GM12878 (cell line): ENCODE measurements around the gene STT3B. TPM values are rescaled to one million over a fixed set of nuclear protein-coding genes. Genes with fewer than 3 reads are reported as not detected.

Experiments used
- ATF7 ChIP-seq: fragments of 450-650 bp; IDR thresholded peaks from 2 replicates; pipeline ENCODE4 v1.6.1; 2016; ENCODE audit warnings: low read depth, mild to moderate bottlenecking
- DPF2 ChIP-seq: fragments of 450-650 bp; IDR thresholded peaks from 2 replicates; pipeline ENCODE4 v1.6.1; 2017; ENCODE audit warnings: mild to moderate bottlenecking
- ETV6 ChIP-seq, 2 experiments: fragments of 450-650 bp in 1 of 2; IDR thresholded peaks in 1 of 2; conservative IDR thresholded peaks in 1 of 2; 2 replicates each; pipeline ENCODE4 v1.6.1; 2014; ENCODE audit warnings: antibody characterized with exemption in 1 of 2, borderline replicate concordance in 1 of 2, low read depth in 1 of 2, mild to moderate bottlenecking in 1 of 2, moderate library complexity in 1 of 2
- IRF4 ChIP-seq: IDR thresholded peaks from 2 replicates; pipeline ENCODE4 v1.6.1; 2011; ENCODE audit warnings: low read depth, low read length
- JUND ChIP-seq: IDR thresholded peaks from 2 replicates; pipeline ENCODE4 v1.6.1; 2012; ENCODE audit warnings: low read depth, mild to moderate bottlenecking, low read length, improper control_type of control experiment, moderate library complexity
- LARP7 ChIP-seq: fragments of 450-650 bp; IDR thresholded peaks from 2 replicates; pipeline ENCODE4 v1.6.1; 2017; ENCODE audit warnings: mild to moderate bottlenecking
- MTA3 ChIP-seq: IDR thresholded peaks from 2 replicates; pipeline ENCODE4 v1.6.1; 2012; ENCODE audit warnings: low read length, inconsistent platforms, borderline replicate concordance
- PAX8 ChIP-seq: fragments of 450-650 bp; IDR thresholded peaks from 2 replicates; pipeline ENCODE4 v1.6.1; 2017; ENCODE audit warnings: mild to moderate bottlenecking, moderate library complexity
- RAD51 ChIP-seq: fragments of 450-650 bp; IDR thresholded peaks from 2 replicates; pipeline ENCODE4 v1.6.1; 2016; ENCODE audit warnings: moderate library complexity, mild to moderate bottlenecking, inconsistent platforms
- SMAD1 ChIP-seq: fragments of 450-650 bp; IDR thresholded peaks from 2 replicates; pipeline ENCODE4 v1.6.1; 2018; ENCODE audit warnings: mild to moderate bottlenecking, low read depth; ENCODE audit not compliant: partially characterized antibody
- SMARCA5 ChIP-seq: fragments of 450-650 bp; IDR thresholded peaks from 2 replicates; pipeline ENCODE4 v1.6.1; 2017; ENCODE audit warnings: mild to moderate bottlenecking
- WRNIP1 ChIP-seq: IDR thresholded peaks from 2 replicates; pipeline ENCODE4 v1.6.1; 2011; ENCODE audit warnings: low read depth, low read length, improper control_type of control experiment, borderline replicate concordance
- YBX1 ChIP-seq: fragments of 450-650 bp; IDR thresholded peaks from 2 replicates; pipeline ENCODE4 v1.6.1; 2016; ENCODE audit warnings: antibody characterized with exemption
- ZNF217 ChIP-seq: fragments of 450-650 bp; IDR thresholded peaks from 2 replicates; pipeline ENCODE4 v1.6.1; 2017; ENCODE audit warnings: antibody characterized with exemption, mild to moderate bottlenecking
- polyA plus RNA-seq, 11 experiments: library from polyadenylated mRNA; depleted of rRNA in 4 of 11; unstranded in 6 of 11; stranded (reverse) in 5 of 11; fragments of >200 nt; fragmentation: Nextera tagmentation in 4 of 11; fragmentation: Illumina TruSeq in 1 of 11; extraction: Ambion mirVana in 4 of 11; extraction: Trizol in 1 of 11; gene quantifications; 1 replicate in 1 of 11; 2 replicates in 10 of 11; pipeline versions ENCODE4 v1.2.1 to v1.2.3, GENCODE V29; 2011 to 2016; ENCODE audit warnings: inconsistent platforms in 2 of 11, missing spikeins in 2 of 11, low read depth in 1 of 11
- total RNA-seq, 4 experiments: library from RNA; depleted of rRNA in 3 of 4; stranded (reverse); fragments of >200 nt in 3 of 4; fragmentation: Illumina TruSeq in 1 of 4; extraction: Trizol in 1 of 4; gene quantifications; 2 replicates each; pipeline versions ENCODE4 v1.2.1 to v1.2.3, GENCODE V29; 2013 to 2021
- TF ChIP-seq, protein P1 (sequence below): fragments of 450-650 bp; IDR thresholded peaks from 2 replicates; pipeline ENCODE4 v1.6.1; 2017; ENCODE audit warnings: mild to moderate bottlenecking, low read depth, inconsistent platforms; ENCODE audit not compliant: poor library complexity, severe bottlenecking
- TF ChIP-seq, protein P2 (sequence below): fragments of 450-650 bp; IDR thresholded peaks from 2 replicates; pipeline ENCODE4 v1.6.1; 2017; ENCODE audit warnings: low read depth, mild to moderate bottlenecking, moderate library complexity
- TF ChIP-seq, protein P3 (sequence below): IDR thresholded peaks from 2 replicates; pipeline ENCODE4 v1.6.1; 2011; ENCODE audit warnings: borderline replicate concordance, low read depth, mild to moderate bottlenecking, moderate library complexity, mixed read lengths, low read length; ENCODE audit not compliant: insufficient read depth; ENCODE audit errors: extremely low read length
- TF ChIP-seq, protein P4 (sequence below): fragments of 450-650 bp; conservative IDR thresholded peaks from 2 replicates; pipeline ENCODE4 v1.6.1; 2017; ENCODE audit warnings: mild to moderate bottlenecking, moderate library complexity
- TF ChIP-seq, protein P5 (sequence below): fragments of 450-650 bp; IDR thresholded peaks from 2 replicates; pipeline ENCODE4 v1.6.1; 2017; ENCODE audit warnings: mild to moderate bottlenecking, moderate library complexity

Gene STT3B
- total and polyA plus RNA-seq, 10 of the 15 experiments (the other 5 are each of a cell fraction or from before 2014, with no cell fraction given), result 19.9 to 208 (median 79.6) TPM

DNA sequence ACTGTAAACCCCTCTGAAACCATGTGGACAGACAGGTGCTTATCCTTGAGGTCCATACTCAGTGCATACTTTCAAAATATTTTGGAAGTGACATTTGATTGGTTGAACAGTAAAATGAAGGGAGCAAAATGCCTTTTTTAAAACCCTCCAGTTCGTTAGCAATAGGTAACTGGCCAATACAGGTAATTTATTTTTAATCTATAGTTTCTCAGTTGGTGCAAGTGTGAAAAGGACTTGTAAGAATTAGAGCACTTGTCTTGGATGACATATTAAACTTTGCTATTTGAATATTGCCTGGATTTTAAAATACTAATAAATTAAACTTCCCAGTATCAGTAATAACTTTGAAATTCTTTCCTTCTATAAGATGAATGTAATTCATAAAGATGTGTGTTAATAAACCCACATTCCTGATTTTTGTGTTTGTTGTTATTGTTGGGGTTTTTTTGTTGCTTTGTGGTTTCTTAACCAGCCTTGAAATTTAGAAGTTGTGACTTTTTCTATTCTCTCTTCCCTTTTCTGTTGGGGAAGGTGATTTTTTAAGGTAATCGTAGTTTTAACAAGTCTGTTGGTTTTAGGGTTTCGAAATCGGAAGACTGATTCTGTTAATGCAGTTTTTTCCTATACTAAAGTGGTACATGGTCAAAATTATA, 90.0 kb downstream of the STT3B start (continued):
- TF ChIP-seq PAX8 (no peak), ATF7 (peak; percentile 82), YBX1 (no peak), WRNIP1 (no peak), LARP7 (no peak), RAD51 (no peak; the same call in 1 of the 2 replicates), DPF2 (peak; percentile 95), MTA3 (peak; percentile 66; the same call in 1 of the 2 replicates), SMARCA5 (no peak), SMAD1 (peak; percentile 43), ETV6 (conservative IDR thresholded peaks at IDR 0.05 in 1 of 2, IDR thresholded peaks at IDR 0.05 in 1 of 2; ENCODE audit: borderline replicate concordance in 1 of 2, low read depth in 1 of 2) (no peak), IRF4 (no peak), ZNF217 (peak; percentile 93; the same call in 1 of the 2 replicates), JUND (no peak)
- TF ChIP-seq, protein P1, sequence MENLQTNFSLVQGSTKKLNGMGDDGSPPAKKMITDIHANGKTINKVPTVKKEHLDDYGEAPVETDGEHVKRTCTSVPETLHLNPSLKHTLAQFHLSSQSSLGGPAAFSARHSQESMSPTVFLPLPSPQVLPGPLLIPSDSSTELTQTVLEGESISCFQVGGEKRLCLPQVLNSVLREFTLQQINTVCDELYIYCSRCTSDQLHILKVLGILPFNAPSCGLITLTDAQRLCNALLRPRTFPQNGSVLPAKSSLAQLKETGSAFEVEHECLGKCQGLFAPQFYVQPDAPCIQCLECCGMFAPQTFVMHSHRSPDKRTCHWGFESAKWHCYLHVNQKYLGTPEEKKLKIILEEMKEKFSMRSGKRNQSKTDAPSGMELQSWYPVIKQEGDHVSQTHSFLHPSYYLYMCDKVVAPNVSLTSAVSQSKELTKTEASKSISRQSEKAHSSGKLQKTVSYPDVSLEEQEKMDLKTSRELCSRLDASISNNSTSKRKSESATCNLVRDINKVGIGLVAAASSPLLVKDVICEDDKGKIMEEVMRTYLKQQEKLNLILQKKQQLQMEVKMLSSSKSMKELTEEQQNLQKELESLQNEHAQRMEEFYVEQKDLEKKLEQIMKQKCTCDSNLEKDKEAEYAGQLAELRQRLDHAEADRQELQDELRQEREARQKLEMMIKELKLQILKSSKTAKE, result peak; percentile 86
- TF ChIP-seq, protein P2, sequence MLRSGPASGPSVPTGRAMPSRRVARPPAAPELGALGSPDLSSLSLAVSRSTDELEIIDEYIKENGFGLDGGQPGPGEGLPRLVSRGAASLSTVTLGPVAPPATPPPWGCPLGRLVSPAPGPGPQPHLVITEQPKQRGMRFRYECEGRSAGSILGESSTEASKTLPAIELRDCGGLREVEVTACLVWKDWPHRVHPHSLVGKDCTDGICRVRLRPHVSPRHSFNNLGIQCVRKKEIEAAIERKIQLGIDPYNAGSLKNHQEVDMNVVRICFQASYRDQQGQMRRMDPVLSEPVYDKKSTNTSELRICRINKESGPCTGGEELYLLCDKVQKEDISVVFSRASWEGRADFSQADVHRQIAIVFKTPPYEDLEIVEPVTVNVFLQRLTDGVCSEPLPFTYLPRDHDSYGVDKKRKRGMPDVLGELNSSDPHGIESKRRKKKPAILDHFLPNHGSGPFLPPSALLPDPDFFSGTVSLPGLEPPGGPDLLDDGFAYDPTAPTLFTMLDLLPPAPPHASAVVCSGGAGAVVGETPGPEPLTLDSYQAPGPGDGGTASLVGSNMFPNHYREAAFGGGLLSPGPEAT, result peak; percentile 97
- TF ChIP-seq, protein P3, sequence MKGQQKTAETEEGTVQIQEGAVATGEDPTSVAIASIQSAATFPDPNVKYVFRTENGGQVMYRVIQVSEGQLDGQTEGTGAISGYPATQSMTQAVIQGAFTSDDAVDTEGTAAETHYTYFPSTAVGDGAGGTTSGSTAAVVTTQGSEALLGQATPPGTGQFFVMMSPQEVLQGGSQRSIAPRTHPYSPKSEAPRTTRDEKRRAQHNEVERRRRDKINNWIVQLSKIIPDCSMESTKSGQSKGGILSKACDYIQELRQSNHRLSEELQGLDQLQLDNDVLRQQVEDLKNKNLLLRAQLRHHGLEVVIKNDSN, result no peak
- TF ChIP-seq, protein P4, sequence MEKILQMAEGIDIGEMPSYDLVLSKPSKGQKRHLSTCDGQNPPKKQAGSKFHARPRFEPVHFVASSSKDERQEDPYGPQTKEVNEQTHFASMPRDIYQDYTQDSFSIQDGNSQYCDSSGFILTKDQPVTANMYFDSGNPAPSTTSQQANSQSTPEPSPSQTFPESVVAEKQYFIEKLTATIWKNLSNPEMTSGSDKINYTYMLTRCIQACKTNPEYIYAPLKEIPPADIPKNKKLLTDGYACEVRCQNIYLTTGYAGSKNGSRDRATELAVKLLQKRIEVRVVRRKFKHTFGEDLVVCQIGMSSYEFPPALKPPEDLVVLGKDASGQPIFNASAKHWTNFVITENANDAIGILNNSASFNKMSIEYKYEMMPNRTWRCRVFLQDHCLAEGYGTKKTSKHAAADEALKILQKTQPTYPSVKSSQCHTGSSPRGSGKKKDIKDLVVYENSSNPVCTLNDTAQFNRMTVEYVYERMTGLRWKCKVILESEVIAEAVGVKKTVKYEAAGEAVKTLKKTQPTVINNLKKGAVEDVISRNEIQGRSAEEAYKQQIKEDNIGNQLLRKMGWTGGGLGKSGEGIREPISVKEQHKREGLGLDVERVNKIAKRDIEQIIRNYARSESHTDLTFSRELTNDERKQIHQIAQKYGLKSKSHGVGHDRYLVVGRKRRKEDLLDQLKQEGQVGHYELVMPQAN, result no peak
- TF ChIP-seq, protein P5, sequence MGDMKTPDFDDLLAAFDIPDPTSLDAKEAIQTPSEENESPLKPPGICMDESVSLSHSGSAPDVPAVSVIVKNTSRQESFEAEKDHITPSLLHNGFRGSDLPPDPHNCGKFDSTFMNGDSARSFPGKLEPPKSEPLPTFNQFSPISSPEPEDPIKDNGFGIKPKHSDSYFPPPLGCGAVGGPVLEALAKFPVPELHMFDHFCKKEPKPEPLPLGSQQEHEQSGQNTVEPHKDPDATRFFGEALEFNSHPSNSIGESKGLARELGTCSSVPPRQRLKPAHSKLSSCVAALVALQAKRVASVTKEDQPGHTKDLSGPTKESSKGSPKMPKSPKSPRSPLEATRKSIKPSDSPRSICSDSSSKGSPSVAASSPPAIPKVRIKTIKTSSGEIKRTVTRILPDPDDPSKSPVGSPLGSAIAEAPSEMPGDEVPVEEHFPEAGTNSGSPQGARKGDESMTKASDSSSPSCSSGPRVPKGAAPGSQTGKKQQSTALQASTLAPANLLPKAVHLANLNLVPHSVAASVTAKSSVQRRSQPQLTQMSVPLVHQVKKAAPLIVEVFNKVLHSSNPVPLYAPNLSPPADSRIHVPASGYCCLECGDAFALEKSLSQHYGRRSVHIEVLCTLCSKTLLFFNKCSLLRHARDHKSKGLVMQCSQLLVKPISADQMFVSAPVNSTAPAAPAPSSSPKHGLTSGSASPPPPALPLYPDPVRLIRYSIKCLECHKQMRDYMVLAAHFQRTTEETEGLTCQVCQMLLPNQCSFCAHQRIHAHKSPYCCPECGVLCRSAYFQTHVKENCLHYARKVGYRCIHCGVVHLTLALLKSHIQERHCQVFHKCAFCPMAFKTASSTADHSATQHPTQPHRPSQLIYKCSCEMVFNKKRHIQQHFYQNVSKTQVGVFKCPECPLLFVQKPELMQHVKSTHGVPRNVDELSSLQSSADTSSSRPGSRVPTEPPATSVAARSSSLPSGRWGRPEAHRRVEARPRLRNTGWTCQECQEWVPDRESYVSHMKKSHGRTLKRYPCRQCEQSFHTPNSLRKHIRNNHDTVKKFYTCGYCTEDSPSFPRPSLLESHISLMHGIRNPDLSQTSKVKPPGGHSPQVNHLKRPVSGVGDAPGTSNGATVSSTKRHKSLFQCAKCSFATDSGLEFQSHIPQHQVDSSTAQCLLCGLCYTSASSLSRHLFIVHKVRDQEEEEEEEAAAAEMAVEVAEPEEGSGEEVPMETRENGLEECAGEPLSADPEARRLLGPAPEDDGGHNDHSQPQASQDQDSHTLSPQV, result no peak
